ENCODE results near the gene DTNBP1.

GRCh38 chr6:15549371-15549770 is 113.5 kb downstream of the DTNBP1 start:
- TF ChIP-seq SIN3A (IDR thresholded peaks at IDR 0.05; ENCODE audit: borderline replicate concordance, insufficient read depth, low read length) = no peak
- TF ChIP-seq POLR2AphosphoS5 (IDR thresholded peaks at IDR 0.05; ENCODE audit: low read depth, low read length) = no peak
- TF ChIP-seq FOXP2 (optimal IDR thresholded peaks at IDR 0.05; ENCODE audit: borderline replicate concordance, extremely low read depth, extremely low read length, insufficient read depth) = no peak
- no peak for TF ChIP-seq REST (IDR thresholded peaks at IDR 0.05; ENCODE audit: insufficient read depth in 1 of 2, low read depth in 2 of 2, low read length in 2 of 2)
- TF ChIP-seq TAF1 (IDR thresholded peaks at IDR 0.05; ENCODE audit: borderline replicate concordance, insufficient read depth, low read length) = no peak

Data from PFSK-1 (cell line).